Sigmoid colon (tissue), 7 donors: ENCODE results near the gene KLHL28. TPM values are rescaled to one million over a fixed set of nuclear protein-coding genes. Genes with fewer than 3 reads are reported as not detected.

Experiments
- DNase-seq: peaks from one replicate; pipeline ENCODE4 v3.0.0-alpha.2; 2019
- H3K27ac ChIP-seq, 4 donors: fragments of 200-600 bp; sonication (generic); one replicate each; pipeline ENCODE4 v1.5.1; 2016 to 2019; ENCODE audit warnings: mild to moderate bottlenecking in 1 of 4
- H3K27me3 ChIP-seq, 3 donors: fragments of 200-600 bp; sonication (generic); one replicate each; pipeline ENCODE4 v1.5.1; 2019; ENCODE audit warnings: mild to moderate bottlenecking in 1 of 3
- H3K36me3 ChIP-seq, 4 donors: fragments of 200-600 bp; sonication (generic); one replicate each; pipeline ENCODE4 v1.5.1; 2016 to 2019
- H3K4me1 ChIP-seq, 4 donors: fragments of 200-600 bp; sonication (generic); one replicate each; pipeline ENCODE4 v1.5.1; 2017 to 2019
- H3K4me3 ChIP-seq, 4 donors: fragments of 200-600 bp; sonication (generic); one replicate each; pipeline ENCODE4 v1.5.1; 2017 to 2019; ENCODE audit warnings: mild to moderate bottlenecking in 2 of 4, moderate library complexity in 1 of 4
- H3K9me3 ChIP-seq, 4 donors: fragments of 200-600 bp in 3 of 4; sonication (generic) in 3 of 4; one replicate each; pipeline versions ENCODE4 v1.5.1 to v1.6.1; 2013 to 2019
- CTCF ChIP-seq, 4 experiments: fragments of 450-650 bp in 3 of 4; fragments of 200-600 bp in 1 of 4; IDR thresholded peaks; one replicate each; pipeline ENCODE4 v1.5.1; 2016 to 2019; ENCODE audit warnings: antibody characterized with exemption in 4 of 4, mild to moderate bottlenecking in 3 of 4, moderate library complexity in 2 of 4
- EP300 ChIP-seq, 4 donors: sonication (generic); formaldehyde crosslinking; IDR thresholded peaks; one replicate each; pipeline ENCODE4 v1.6.1; 2017; ENCODE audit warnings: antibody characterized with exemption in 4 of 4
- POLR2A ChIP-seq, 2 donors: fragments of 450-650 bp; IDR thresholded peaks; one replicate each; pipeline ENCODE4 v1.6.1; 2016; ENCODE audit warnings: antibody characterized with exemption in 2 of 2, mild to moderate bottlenecking in 2 of 2, moderate library complexity in 2 of 2
- POLR2AphosphoS5 ChIP-seq, 4 donors: sonication (generic); formaldehyde crosslinking; IDR thresholded peaks; one replicate each; pipeline ENCODE4 v1.6.1; 2017; ENCODE audit warnings: antibody characterized with exemption in 4 of 4
- WGBS, 2 donors: extraction: QIAGEN DNeasy Blood & Tissue Kit; methylation state at CpG; one replicate each; pipeline ENCODE4 v1.1.7; 2013; 5-methylcytosine and 5-hydroxymethylcytosine counted together
- intact Hi-C: fragments of 100-400 bp; cut with DNase I; formaldehyde crosslinking; loops from one replicate; pipeline ENCODE4 v1.15.1; 2023
- polyA plus RNA-seq, 3 donors: library from polyadenylated mRNA; stranded (reverse); fragments of 200-250 nt; gene quantifications; one replicate each; pipeline ENCODE4 v1.2.3, GENCODE V29; 2013
- total RNA-seq, 4 donors: library from RNA; depleted of rRNA; stranded (reverse); fragments of >200 nt; gene quantifications; one replicate each; pipeline ENCODE4 v1.1.0, GENCODE V29; 2016
- donor health status: healthy with polysubstance abuse.
- donor health status: Bipolar disorder and iron deficiency.
- donor health status: healthy.

The KLHL28 gene
- total RNA-seq: 10 to 100 TPM in 2 of 4 donors, 1 to 10 TPM in 2; 9.0 to 16.5 (median 11.3) TPM
- polyA plus RNA-seq: 1 to 10 TPM; 3.0 to 4.0 (median 3.9) TPM

- Histone ChIP-seq H3K4me3 (peak within 1 kb of the TSS; percentile 59 to 86 (median 72)), H3K27ac (peak within 1 kb of the TSS; percentile 91 to 94 (median 92)), H3K4me1 (peaks cover 0 to 67% (median 56%) of the 10 kb centered on the region in 4 donors), H3K9me3 (no peaks in the 10 kb centered on the region), H3K36me3 (no peaks in the 10 kb centered on the region), H3K27me3 (no peaks in the 10 kb centered on the region)
- TF ChIP-seq POLR2A (IDR thresholded peaks at IDR 0.05) (peak; percentile 84 to 90), POLR2AphosphoS5 (IDR thresholded peaks at IDR 0.05) (peak; percentile 93 to 98 (median 95)), EP300 (IDR thresholded peaks at IDR 0.05) (peak in 1 of 4 donors; percentile 78), CTCF (IDR thresholded peaks at IDR 0.05) (no peak)
- DNase-seq: peak; percentile 99
- intact Hi-C loops: loop anchor here (1.0 to 5.0 kb wide), 4 partner anchors 49 to 173 kb away; partner anchors contain the start of gene FKBP3
- WGBS, 2 donors: 0 to 1% methylated on average over 37 of the region's 37 CpGs
Measured at GRCh38 chr14:44961554-44962333, at the start of gene KLHL28, which contains the start of gene TOGARAM1. Gene KLHL28, minus strand, starts transcription at chr14:44961947. Its CDS starts 16,019 bp downstream, at chr14:44945928. Gene TOGARAM1, plus strand, starts transcription at chr14:44962190. Its CDS starts 232 bp downstream, at chr14:44962422.

DNA sequence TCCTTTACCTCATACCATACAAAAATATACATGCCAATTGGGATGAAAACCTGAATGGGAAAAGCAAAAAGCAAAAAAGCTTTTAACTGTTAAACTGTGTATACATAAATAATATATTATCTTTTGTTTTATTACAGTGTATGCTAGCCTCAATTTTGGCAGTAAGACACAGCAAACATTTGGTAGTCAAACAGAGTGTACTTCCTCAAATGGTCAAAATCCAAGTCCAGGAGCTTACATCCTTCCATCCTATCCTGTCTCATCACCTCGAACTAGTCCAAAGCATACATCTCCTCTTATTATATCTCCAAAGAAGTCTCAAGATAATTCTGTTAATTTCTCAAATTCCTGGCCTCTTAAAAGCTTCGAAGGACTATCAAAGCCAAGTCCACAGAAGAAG, 42.2 kb upstream of the KLHL28 start:
- WGBS, 2 donors: 62 to 87% methylated on average over 2 of the region's 2 CpGs
- Histone ChIP-seq H3K36me3 (peaks cover 0 to 59% (median 6%) of the 10 kb centered on the region in 4 donors), H3K9me3 (no peaks in the 10 kb centered on the region)

DNA sequence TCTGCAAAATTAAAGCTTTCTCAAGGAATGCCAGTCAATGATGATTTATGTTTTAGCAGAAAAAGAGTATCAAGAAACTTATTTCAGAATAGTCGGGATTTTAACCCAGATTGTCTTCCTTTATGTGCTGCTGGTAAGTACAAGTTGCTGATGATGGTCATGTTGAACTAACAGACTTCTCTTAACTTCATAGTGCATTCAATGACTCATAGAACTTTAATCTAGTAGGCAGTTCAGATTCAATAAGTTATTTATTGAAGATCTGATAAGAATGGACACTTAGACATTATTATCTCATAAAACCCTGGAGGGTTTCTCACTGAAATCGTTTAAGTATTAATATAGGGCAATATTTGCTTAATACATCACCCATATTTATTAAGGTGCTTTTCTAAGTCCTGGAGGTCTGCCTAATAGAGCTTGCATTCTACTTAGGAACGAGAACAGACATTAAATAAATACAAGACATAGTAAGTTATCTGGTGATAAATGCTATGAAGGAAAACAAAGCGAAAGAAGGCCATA, 34.1 kb upstream of the KLHL28 start:
- Histone ChIP-seq H3K4me1 (no peaks in the 10 kb centered on the region), H3K36me3 (peaks cover 0 to 14% (median 5%) of the 10 kb centered on the region in 4 donors), H3K4me3 (no peak overlapping the region), H3K27ac (no peak overlapping the region), H3K27me3 (no peaks in the 10 kb centered on the region), H3K9me3 (no peaks in the 10 kb centered on the region)
- intact Hi-C loops: no loop called here
- WGBS, 2 donors: 76 to 90% methylated on average over 4 of the region's 4 CpGs
- no peak for TF ChIP-seq POLR2AphosphoS5 (IDR thresholded peaks at IDR 0.05)
- TF ChIP-seq POLR2A (IDR thresholded peaks at IDR 0.05): no peak
- no peak for TF ChIP-seq EP300 (IDR thresholded peaks at IDR 0.05)
- no peak for TF ChIP-seq CTCF (IDR thresholded peaks at IDR 0.05)
- DNase-seq: no peak

More for the DNA sequence above, 42.2 kb upstream of the KLHL28 start:
- no peak overlapping the region for H3K4me3 ChIP-seq
- no peaks in the 10 kb centered on the region for H3K27me3 ChIP-seq
- no peak overlapping the region for H3K27ac ChIP-seq
- TF ChIP-seq CTCF (IDR thresholded peaks at IDR 0.05): no peak
- no peak for TF ChIP-seq EP300 (IDR thresholded peaks at IDR 0.05)
- TF ChIP-seq POLR2AphosphoS5 (IDR thresholded peaks at IDR 0.05): no peak
- no peak for TF ChIP-seq POLR2A (IDR thresholded peaks at IDR 0.05)
- no peaks in the 10 kb centered on the region for H3K4me1 ChIP-seq
- intact Hi-C loops: no loop called here
- DNase-seq: no peak

DNA sequence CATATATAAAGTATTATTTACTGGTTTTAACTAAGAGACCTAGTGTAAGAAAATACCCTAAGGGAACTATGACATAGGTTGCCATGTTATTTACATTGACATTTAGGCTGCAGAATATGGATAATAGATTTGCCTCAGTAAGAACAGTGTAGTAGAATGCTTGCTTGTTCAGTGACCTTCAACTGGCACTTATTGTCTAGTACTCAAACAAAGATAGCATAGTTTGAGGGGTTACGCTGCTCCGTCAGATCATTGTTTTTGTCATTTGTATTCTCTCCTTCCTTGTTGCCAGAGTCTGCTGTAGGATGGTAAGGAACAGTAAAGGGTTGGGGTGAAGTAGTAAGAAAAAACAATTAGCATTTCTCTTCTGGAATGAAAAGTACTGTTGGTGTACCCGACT, 33.4 kb upstream of the KLHL28 start:
- H3K36me3 ChIP-seq: peaks cover 0 to 7% (median 3%) of the 10 kb centered on the region in 4 donors
- 88 to 91% methylated on average over 3 of the region's 3 CpGs for WGBS, 2 donors
- H3K27ac ChIP-seq: no peak overlapping the region
- H3K9me3 ChIP-seq: no peaks in the 10 kb centered on the region
- intact Hi-C loops: no loop called here
- TF ChIP-seq POLR2AphosphoS5 (IDR thresholded peaks at IDR 0.05) (no peak), POLR2A (IDR thresholded peaks at IDR 0.05) (no peak), EP300 (IDR thresholded peaks at IDR 0.05) (no peak), CTCF (IDR thresholded peaks at IDR 0.05) (no peak)
- H3K4me3 ChIP-seq: no peak overlapping the region
- no peaks in the 10 kb centered on the region for H3K27me3 ChIP-seq
- no peak for DNase-seq
- no peaks in the 10 kb centered on the region for H3K4me1 ChIP-seq
